DND-41 (cell line): ENCODE results near the gene HELZ.

Experiments
- ATAC-seq: fragments of 200-7000 bp; cut with Tn5 transposase; 3 replicates; pipeline ENCODE4 v1.9.1; 2021; ENCODE audit warnings: low read depth; ENCODE audit not compliant: insufficient read depth
- DNase-seq: peaks from one replicate; pipeline ENCODE4 v3.0.0-alpha.2; 2020
- H2AFZ ChIP-seq: 2 replicates; pipeline ENCODE4 v1.6.0; 2012; ENCODE audit warnings: low read depth, low read length
- H3K27ac ChIP-seq: 2 replicates; pipeline ENCODE4 v1.5.1; 2012; ENCODE audit warnings: low read length, inconsistent platforms
- H3K27me3 ChIP-seq: fragments of 200-600 bp; sonication (generic); 2 replicates; pipeline ENCODE4 v1.6.0; 2012; ENCODE audit warnings: low read length, mild to moderate bottlenecking, inconsistent platforms; ENCODE audit not compliant: insufficient read depth, poor library complexity
- H3K36me3 ChIP-seq: 2 replicates; pipeline ENCODE4 v1.5.1; 2012; ENCODE audit warnings: low read length, inconsistent platforms; ENCODE audit not compliant: insufficient read depth
- H3K4me1 ChIP-seq: 2 replicates; pipeline ENCODE4 v1.5.1; 2012; ENCODE audit warnings: mild to moderate bottlenecking, low read length; ENCODE audit not compliant: insufficient read depth
- H3K4me2 ChIP-seq: 2 replicates; pipeline ENCODE4 v1.6.0; 2012; ENCODE audit warnings: mild to moderate bottlenecking, moderate library complexity, low read length, inconsistent platforms; ENCODE audit not compliant: insufficient read depth
- H3K4me3 ChIP-seq, 2 experiments: fragments of 200-600 bp in 1 of 2; shearing (Covaris generic) in 1 of 2; 2 replicates each; pipeline ENCODE4 v1.5.1; 2012 to 2016; ENCODE audit warnings: inconsistent platforms in 2 of 2, low read length in 2 of 2, mild to moderate bottlenecking in 2 of 2, low read depth in 1 of 2, moderate library complexity in 1 of 2
- H3K79me2 ChIP-seq: 2 replicates; pipeline ENCODE4 v1.6.0; 2012; ENCODE audit warnings: low read length, inconsistent platforms; ENCODE audit not compliant: insufficient read depth
- H3K9ac ChIP-seq: 2 replicates; pipeline ENCODE4 v1.6.0; 2012; ENCODE audit warnings: low read depth, mild to moderate bottlenecking, inconsistent platforms, low read length, moderate library complexity
- H3K9me3 ChIP-seq: 2 replicates; pipeline ENCODE4 v1.5.1; 2012; ENCODE audit warnings: low read length, moderate library complexity, mild to moderate bottlenecking, inconsistent platforms; ENCODE audit not compliant: insufficient read depth, severe bottlenecking
- H4K20me1 ChIP-seq: 2 replicates; pipeline ENCODE4 v1.6.0; 2012; ENCODE audit warnings: low read length; ENCODE audit not compliant: insufficient read depth
- CTCF ChIP-seq: IDR thresholded peaks from 2 replicates; pipeline ENCODE4 v1.5.1; 2012; ENCODE audit warnings: borderline replicate concordance, low read length, moderate library complexity, mild to moderate bottlenecking; ENCODE audit not compliant: poor library complexity, severe bottlenecking; ENCODE audit errors: extremely low read depth
- EZH2 ChIP-seq: IDR thresholded peaks from 3 replicates; pipeline ENCODE4 v1.6.1; 2012; ENCODE audit warnings: borderline replicate concordance, low read depth, mild to moderate bottlenecking, moderate library complexity, low read length, inconsistent platforms; ENCODE audit not compliant: severe bottlenecking

The HELZ gene

DNA sequence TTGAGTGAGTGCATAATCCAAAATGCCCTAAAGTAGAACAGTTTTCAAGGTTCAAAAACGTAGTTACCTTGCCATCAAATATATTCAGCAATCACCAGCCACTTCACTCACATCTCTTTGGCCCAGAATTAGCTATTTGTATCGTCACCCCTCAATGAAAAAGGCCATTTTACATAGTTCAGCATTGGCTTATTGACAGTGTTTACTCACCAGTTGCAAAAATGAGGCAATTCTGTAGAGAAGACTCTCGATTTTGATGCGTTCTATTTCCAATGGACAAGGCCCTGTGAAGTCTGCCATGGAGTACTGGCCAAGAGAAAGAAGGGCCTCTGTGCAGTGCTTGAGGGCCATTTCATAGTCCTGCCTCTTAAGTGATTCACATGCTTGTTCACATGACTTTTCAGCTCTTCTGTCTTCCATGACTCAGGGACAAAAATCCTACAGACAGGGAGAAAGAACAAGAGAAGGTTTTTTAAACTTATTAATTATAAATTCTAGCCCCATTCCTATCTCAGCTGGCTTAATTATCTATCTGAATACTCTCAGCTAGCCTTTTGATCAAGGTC, 26.5 kb downstream of the HELZ start:
- no peak for ATAC-seq
- H3K4me3 ChIP-seq = no peak overlapping the region
- H3K36me3 ChIP-seq = peaks cover 56% of the 10 kb centered on the region
- H2AFZ ChIP-seq = no peak overlapping the region
- H3K27ac ChIP-seq = no peak overlapping the region
- DNase-seq = no peak
- H3K9me3 ChIP-seq = no peaks in the 10 kb centered on the region
- peaks cover 67% of the 10 kb centered on the region for H3K79me2 ChIP-seq
- peaks cover 47% of the 10 kb centered on the region for H4K20me1 ChIP-seq
- H3K4me2 ChIP-seq = no peak overlapping the region
- TF ChIP-seq CTCF (no peak), EZH2 (no peak)
- no peaks in the 10 kb centered on the region for H3K4me1 ChIP-seq
- H3K9ac ChIP-seq = no peak overlapping the region
- no peaks in the 10 kb centered on the region for H3K27me3 ChIP-seq

DNA sequence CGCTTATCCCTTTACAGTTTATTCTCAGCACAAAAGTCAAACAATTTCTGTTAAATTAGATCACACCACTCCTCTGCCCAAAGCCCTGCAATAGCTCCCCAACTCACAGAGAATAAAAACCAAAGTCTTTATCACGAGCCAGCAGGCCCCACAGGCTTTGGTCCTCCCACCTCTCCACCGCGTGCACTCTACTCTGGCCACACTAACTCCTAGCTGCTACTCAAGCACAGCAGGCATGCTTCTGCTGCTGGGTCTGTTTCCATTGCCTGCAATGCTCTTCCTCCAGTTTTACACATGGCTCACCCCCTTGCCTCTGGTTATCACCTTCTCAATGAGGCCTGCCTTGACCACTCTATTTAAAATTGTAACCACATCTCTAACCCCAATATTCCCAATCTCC, 27.6 kb downstream of the HELZ start:
- Histone ChIP-seq H3K27me3 (no peaks in the 10 kb centered on the region), H3K4me3 (no peak overlapping the region), H2AFZ (no peak overlapping the region), H3K79me2 (peaks cover 68% of the 10 kb centered on the region), H3K4me2 (no peak overlapping the region), H3K4me1 (no peaks in the 10 kb centered on the region), H4K20me1 (peaks cover 43% of the 10 kb centered on the region), H3K27ac (no peak overlapping the region), H3K9me3 (no peaks in the 10 kb centered on the region), H3K36me3 (peaks cover 61% of the 10 kb centered on the region), H3K9ac (no peak overlapping the region)
- ATAC-seq (no peak), DNase-seq (no peak)
- TF ChIP-seq CTCF = no peak
- no peak for TF ChIP-seq EZH2

- TF ChIP-seq EZH2 (no peak), CTCF (no peak)
- no peak overlapping the region for H3K4me2 ChIP-seq
These were observed 28.2 kb downstream of the HELZ start for GRCh38 chr17:67216578-67217320.

More at GRCh38 chr17:67216578-67217320, 28.2 kb downstream of the HELZ start:
- no peaks in the 10 kb centered on the region for H3K4me1 ChIP-seq
- no peak overlapping the region for H3K9ac ChIP-seq
- peaks cover 39% of the 10 kb centered on the region for H4K20me1 ChIP-seq
- H3K4me3 ChIP-seq = no peak overlapping the region
- ATAC-seq = no peak
- H3K27ac ChIP-seq = no peak overlapping the region
- peaks cover 64% of the 10 kb centered on the region for H3K36me3 ChIP-seq
- no peaks in the 10 kb centered on the region for H3K27me3 ChIP-seq
- peaks cover 66% of the 10 kb centered on the region for H3K79me2 ChIP-seq
- no peak overlapping the region for H2AFZ ChIP-seq
- no peak for DNase-seq
- H3K9me3 ChIP-seq = no peaks in the 10 kb centered on the region
